ENCODE data around the gene ZNF778. TPM values are rescaled to one million over a fixed set of nuclear protein-coding genes. Genes with fewer than 3 reads are reported as not detected.
"Not testable (repeated sequence)": the region's sequence is repeated elsewhere in the genome, so short reads cannot be mapped to it uniquely, and the experiment has no call there.

ZNF778 gene
- total RNA-seq, 4 donors from 2014 or later: 11.2 to 17.2 (median 13.9) TPM

DNA sequence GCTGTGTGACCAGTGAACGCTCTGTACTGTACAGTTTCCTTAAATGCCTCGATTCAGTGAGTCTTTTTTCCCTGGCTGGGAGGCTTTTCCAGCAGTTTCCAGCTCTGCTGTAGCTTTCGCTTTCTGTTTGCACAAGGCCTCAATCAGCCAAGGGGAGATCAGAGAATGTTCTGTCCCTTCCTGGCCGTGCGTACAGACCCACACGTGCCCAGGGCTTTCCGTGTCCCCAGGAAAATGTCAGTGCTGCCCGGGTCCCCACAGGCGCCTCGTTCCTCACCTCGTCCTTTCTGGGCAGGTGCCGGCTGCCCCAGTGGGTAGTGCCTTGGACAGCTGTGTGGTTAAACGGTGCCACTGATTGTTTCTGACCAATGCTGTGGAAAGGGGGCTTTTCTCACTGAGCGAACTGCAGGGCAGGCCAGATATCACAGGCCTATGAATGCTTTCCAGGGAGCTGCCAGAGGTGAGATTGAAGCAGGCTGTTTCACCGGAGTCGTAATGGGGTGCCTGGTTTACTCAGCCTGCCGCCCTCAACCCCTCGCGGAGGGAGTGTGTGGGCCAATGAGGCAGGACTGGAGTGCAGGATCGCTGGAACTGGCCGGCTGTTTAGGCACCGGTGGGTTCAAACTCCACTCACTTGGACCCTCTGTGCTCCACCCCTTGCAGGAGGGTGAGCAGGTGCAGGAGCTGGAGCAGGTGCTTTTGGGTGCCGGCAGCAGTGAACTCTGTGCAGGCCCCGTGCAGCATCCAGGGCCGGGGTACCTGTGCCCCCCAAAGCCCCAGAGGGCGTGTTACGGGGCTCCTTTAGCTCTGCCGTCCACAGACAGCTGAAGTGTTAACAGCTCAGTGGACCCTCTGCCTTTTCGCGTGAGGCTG lies 44.4 kb downstream of the ZNF778 start:
- WGBS: 85% methylated on average over 25 of the region's 30 CpGs
- no peak for TF ChIP-seq POLR2AphosphoS5 (IDR thresholded peaks at IDR 0.05)
- TF ChIP-seq EP300 (IDR thresholded peaks at IDR 0.05): no peak
- TF ChIP-seq POLR2A (IDR thresholded peaks at IDR 0.05; ENCODE audit: low read depth): no peak
- no peak for TF ChIP-seq CTCF (IDR thresholded peaks at IDR 0.05)
- H3K9me3 ChIP-seq: no peaks in the 10 kb centered on the region
- H3K4me3 ChIP-seq: peak overlapping the region in 1 of 4 donors; percentile 18
- intact Hi-C loops (cut with DNase I): no loop called here
- H3K4me1 ChIP-seq: peaks cover 8 to 10% (median 9%) of the 10 kb centered on the region in 4 donors
- H3K27ac ChIP-seq (replicated peaks in 1 of 4): peak overlapping the region in 1 of 4 donors; percentile 22
- DNase-seq (ENCODE audit: extremely low spot score): no peak
- peaks cover 9 to 27% (median 22%) of the 10 kb centered on the region in 4 donors for H3K36me3 ChIP-seq
- H3K27me3 ChIP-seq: peaks cover 0 to 25% (median 9%) of the 10 kb centered on the region in 4 donors

DNA sequence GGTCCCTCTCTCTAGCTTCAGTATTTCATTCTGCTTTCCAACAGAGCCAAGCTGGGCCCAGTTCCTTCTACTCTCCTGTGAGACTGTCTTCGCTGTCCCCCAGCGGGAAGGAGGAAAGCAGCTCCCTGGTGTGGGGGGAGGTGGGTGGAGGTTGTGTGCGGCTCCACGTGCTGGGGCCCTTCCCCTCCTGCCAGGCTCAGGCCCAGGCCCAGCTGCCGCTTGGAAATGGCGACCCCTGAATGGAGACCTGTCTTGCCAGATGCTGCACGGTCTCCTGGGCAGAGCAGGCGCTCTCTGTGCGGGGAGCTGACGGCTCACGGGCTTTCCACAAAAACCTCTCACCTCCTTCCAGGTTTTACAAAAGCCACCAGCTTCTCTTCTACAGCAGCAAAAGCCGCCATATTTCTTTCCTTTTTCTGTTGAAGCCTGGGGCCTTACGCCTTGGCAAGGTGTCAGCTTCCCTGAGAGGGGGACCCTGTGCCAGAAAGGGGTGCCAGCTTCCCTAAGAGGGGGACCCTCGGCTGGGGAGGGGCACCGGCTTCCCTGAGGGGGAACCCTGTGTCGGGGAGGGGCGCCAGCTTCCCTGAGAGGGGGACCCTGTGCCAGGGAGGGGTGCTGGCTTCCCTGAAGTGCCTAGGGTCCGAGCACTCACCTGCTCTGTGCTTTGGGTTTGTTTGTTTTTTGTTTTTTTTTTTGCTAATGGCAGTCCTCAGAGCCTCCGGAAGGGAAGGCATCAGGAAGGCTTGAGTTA lies 47.5 kb downstream of the ZNF778 start:
- no peak for TF ChIP-seq POLR2AphosphoS5 (IDR thresholded peaks at IDR 0.05)
- TF ChIP-seq EP300 (IDR thresholded peaks at IDR 0.05): no peak
- no peak for TF ChIP-seq CTCF (IDR thresholded peaks at IDR 0.05)
- TF ChIP-seq POLR2A (IDR thresholded peaks at IDR 0.05; ENCODE audit: low read depth): no peak
- peaks cover 22 to 52% (median 43%) of the 10 kb centered on the region in 4 donors for H3K36me3 ChIP-seq
- H3K9me3 ChIP-seq: no peaks in the 10 kb centered on the region
- no peak overlapping the region for H3K27ac ChIP-seq (replicated peaks in 1 of 4)
- no peaks in the 10 kb centered on the region for H3K4me1 ChIP-seq
- H3K4me3 ChIP-seq: no peak overlapping the region
- peaks cover 0 to 4% (median 0%) of the 10 kb centered on the region in 4 donors for H3K27me3 ChIP-seq
- WGBS: 88% methylated on average over 16 of the region's 19 CpGs
- no peak for DNase-seq (ENCODE audit: extremely low spot score)
- intact Hi-C loops (cut with DNase I): no loop called here

DNA sequence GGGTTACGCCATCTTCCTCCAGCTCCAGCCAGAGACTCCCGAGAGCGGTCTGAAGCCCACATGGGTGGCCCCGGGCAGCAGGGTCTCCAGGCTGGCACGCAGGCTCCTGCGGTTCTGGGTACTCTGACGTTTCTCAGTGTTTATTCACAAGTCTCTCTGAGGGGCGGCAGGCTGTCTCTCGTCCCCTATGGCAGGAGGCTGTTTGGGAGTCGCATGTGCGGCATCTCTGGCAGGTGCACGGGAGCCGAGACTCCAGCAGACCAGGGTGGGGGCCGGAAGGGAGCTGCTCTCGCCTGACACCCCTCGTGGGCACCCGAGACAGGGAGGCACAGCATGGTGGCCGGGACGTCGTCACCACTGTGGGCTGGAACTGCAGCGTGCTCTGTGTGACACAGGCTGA lies 48.1 kb downstream of the ZNF778 start:
- H3K9me3 ChIP-seq: no peaks in the 10 kb centered on the region
- WGBS: 93% methylated on average over 15 of the region's 21 CpGs
- peaks cover 28 to 59% (median 50%) of the 10 kb centered on the region in 4 donors for H3K36me3 ChIP-seq
- H3K27ac ChIP-seq (replicated peaks in 1 of 4): no peak overlapping the region
- H3K4me3 ChIP-seq: no peak overlapping the region
- no peaks in the 10 kb centered on the region for H3K27me3 ChIP-seq
- intact Hi-C loops (cut with DNase I): no loop called here
- no peak for DNase-seq (ENCODE audit: extremely low spot score)
- TF ChIP-seq EP300 (IDR thresholded peaks at IDR 0.05): no peak
- no peak for TF ChIP-seq POLR2A (IDR thresholded peaks at IDR 0.05; ENCODE audit: low read depth)
- TF ChIP-seq POLR2AphosphoS5 (IDR thresholded peaks at IDR 0.05): no peak
- no peak for TF ChIP-seq CTCF (IDR thresholded peaks at IDR 0.05)
- H3K4me1 ChIP-seq: no peaks in the 10 kb centered on the region

DNA sequence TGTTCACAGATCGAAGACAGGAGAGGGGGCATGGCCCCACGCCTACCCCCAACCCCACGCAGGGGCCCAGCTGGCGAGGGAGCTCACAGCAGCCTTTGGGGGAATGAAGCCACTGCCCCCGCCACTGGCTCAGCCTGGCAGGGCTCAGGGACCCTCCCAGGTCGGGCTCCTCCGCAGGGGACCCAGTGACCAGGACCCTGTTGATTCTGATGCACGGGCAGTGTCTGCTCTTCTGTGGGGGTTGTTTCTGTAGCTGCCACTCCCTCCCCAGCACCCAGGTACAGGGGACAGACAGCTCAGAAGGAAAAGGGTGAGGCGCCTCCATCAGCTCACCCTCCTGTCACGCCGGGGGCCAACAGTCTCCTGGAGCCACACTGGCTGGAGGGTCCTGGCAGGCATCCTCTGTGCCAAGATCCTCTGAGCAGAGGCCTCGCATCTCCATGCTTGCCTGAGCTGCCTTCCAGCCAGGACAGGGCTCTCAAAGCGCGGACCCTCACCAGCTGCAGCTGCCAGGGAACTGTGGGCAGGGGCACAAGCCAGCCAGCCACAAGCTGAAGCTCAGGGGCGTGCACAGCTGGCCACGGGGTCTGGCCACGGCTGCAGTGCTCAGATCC lies 49.1 kb downstream of the ZNF778 start:
- intact Hi-C loops (cut with DNase I): no loop called here
- DNase-seq (ENCODE audit: extremely low spot score): no peak
- WGBS: 84% methylated on average over 11 of the region's 17 CpGs
- TF ChIP-seq EP300 (IDR thresholded peaks at IDR 0.05): no peak
- TF ChIP-seq CTCF (IDR thresholded peaks at IDR 0.05): no peak
- TF ChIP-seq POLR2AphosphoS5 (IDR thresholded peaks at IDR 0.05): no peak
- TF ChIP-seq POLR2A (IDR thresholded peaks at IDR 0.05; ENCODE audit: low read depth): no peak
- Histone ChIP-seq H3K27ac (replicated peaks in 1 of 4) (no peak overlapping the region), H3K4me3 (no peak overlapping the region), H3K36me3 (peaks cover 34 to 69% (median 59%) of the 10 kb centered on the region in 4 donors), H3K9me3 (no peaks in the 10 kb centered on the region), H3K4me1 (no peaks in the 10 kb centered on the region), H3K27me3 (no peaks in the 10 kb centered on the region)

DNA sequence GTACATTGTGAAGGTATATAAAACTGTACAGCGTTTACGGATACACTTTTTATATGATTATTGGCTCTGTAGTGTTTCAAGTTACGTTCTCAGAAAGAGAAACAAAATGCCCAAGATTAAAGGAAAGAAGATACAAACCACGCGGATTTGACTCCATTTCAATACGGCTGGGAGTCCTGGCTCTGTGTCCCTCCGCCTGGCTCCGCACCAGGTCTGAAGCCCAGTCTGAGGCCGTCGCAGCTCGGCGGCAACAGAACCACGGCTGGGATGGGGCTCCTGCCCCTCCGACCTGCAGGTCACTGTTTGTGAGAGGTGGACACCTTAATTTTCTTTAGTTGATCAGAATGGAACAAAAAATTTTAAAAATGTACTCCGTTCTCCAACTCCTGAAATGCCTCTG lies 50.2 kb downstream of the ZNF778 start:
- WGBS: 86% methylated on average over 13 of the region's 15 CpGs
- H3K4me3 ChIP-seq; intact Hi-C loops (cut with DNase I); H3K27ac ChIP-seq (replicated peaks in 1 of 4); H3K27me3 ChIP-seq; DNase-seq (ENCODE audit: extremely low spot score); H3K4me1 ChIP-seq; H3K9me3 ChIP-seq: not testable (repeated sequence)
- peaks cover 36 to 79% (median 68%) of the 10 kb centered on the region in 4 donors for H3K36me3 ChIP-seq

Data from esophagus muscularis mucosa (tissue), 4 donors.